Raji (cell line): ENCODE data around the gene GOLT1A.

Source experiments
- POLR2A ChIP-seq: IDR thresholded peaks from 2 replicates; pipeline ENCODE4 v1.6.1; 2011; ENCODE audit warnings: low read depth, low read length, control low read depth; ENCODE audit not compliant: insufficient read depth

GOLT1A gene

GRCh38 chr1:204254031-204254661, 40.4 kb upstream of the GOLT1A start:
- TF ChIP-seq POLR2A: no peak

GRCh38 chr1:204251926-204252689, 38.3 kb upstream of the GOLT1A start:
- no peak for TF ChIP-seq POLR2A

- no peak for TF ChIP-seq POLR2A
These were observed 37.5 kb upstream of the GOLT1A start for GRCh38 chr1:204251286-204251685.

GRCh38 chr1:204250428-204251030, 36.7 kb upstream of the GOLT1A start:
- no peak for TF ChIP-seq POLR2A

DNA sequence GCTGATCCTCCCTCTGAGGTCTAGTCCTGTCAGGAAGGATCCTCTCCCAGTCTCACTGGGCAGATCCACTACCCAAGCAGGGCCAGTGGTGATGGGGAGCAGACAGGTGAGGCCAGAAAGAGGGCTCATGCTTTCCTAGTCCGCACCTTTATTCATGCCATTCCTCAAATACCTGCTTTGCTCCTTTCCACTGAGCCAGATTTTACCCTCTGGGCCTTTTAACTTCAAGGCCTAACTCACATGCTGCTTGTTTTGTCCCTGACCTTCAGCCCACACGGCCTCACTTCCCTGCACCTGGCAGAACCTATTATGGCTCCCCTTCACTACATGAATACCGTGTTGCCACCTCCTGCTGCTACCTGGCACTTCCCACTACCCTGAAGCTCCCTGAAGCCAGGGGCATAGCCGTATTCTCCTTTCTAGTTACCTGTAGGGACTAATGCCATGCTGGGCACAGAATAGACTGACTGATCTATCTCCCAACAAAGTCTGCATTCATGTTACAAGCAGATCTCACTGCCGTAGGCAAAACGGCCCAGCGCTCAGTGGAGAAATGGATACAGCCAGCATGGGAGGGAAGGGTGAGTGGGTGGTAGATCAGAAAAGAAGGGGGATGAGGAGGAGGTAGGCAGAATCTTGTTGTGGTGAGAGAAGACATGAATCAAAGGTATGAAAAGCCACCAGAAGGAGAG, 36.1 kb upstream of the GOLT1A start:
- TF ChIP-seq POLR2A: no peak

DNA sequence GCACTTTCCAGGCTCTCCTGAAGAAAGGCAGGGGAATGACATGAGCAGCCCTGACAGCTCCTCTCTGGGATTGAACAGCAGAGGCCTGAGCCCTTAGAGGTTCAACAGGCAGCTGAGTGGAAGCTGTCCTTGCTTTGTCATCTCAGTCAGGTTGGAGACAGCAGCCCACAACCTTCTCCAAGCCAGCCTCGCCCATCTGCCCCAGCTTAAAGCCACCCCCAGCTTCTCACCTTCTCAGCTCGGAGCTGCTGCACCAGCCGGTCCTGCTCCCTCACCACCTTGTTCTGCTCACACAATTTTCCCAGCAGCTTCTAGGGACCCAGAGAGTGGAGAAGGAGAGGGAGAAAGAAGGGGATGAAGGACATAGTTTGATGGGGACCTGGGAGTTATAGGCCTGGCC, 35.2 kb upstream of the GOLT1A start:
- TF ChIP-seq POLR2A: no peak

DNA sequence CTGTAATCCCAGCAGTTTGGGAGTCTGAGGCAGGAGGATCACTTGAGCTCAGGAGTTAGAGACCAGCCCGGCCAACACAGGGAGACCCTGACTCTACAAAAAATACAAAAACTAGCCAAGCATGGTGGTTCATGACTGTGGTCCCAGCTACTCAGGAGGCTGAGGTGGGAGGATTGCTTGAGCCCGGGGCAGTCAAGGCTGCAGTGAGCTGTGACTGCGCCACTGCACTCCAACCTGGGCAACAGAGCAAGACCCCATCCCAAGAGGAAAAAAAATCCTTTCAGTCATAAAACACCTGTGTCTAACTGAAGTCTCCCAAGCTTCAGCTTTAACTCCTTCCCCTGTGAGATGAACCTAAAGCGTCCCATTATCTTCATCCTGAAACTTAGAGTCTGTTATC, 33.1 kb upstream of the GOLT1A start:
- no peak for TF ChIP-seq POLR2A

- TF ChIP-seq POLR2A: no peak
These were observed 29.1 kb upstream of the GOLT1A start for GRCh38 chr1:204242920-204243319.

DNA sequence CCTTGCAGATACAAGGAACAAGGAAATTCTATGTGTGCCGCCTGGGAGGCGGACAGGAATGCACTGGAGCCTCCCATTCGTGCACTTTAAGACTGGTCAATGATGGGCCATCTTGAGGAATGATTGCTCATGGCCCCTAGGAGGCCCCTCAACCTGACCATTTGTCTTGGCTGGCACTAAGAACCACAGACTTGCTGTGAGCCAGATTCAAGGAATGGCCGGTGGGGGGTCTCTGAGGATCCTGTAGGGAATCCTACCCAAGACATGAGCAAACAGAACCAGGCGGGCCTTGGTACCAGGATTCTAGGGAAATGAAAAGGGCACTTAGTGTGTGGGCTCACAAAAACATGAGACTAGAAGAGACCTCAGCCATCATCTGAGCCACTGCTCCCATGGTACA, 28.1 kb upstream of the GOLT1A start:
- no peak for TF ChIP-seq POLR2A

DNA sequence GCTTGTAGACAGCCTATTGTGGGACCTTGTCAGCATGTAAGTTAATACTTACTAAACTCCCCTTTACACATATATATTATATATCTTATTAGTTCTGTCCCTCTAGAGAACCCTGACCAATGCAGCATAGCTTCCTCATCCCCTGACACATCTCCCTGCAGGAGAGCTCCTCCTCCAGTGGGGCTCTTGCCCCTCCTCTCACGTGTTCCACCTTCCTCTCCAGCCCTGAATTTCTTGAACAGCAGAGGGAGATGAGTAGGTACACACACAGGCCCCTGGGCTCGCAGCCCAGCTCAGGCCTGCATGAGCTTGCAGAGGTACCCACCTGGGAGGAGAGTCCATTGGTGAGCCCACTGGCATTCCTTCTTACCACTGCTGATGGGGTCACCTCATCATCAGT, 27.3 kb upstream of the GOLT1A start:
- no peak for TF ChIP-seq POLR2A

DNA sequence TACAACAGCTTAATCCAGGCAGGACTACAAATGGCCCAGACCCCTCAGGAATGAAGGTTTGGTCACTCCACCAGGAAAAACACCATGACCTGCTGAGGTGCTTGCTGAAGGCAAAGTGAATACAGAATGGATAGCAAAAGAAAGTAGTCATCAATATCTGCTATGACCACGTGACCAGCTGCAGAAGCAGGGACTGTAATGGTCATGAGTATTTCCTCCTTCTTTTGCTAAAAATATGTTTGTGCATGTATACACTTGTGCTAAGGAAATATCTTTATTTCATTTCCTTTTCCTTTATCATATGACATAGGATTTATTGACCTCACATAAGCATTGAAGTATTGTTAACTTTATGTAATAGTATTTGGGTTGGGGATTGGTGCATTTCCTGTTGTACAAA, 26.4 kb upstream of the GOLT1A start:
- TF ChIP-seq POLR2A: no peak

GRCh38 chr1:204232526-204232925, 18.7 kb upstream of the GOLT1A start:
- TF ChIP-seq POLR2A: no peak

- no peak for TF ChIP-seq POLR2A
These were observed 16.4 kb upstream of the GOLT1A start for GRCh38 chr1:204230211-204230610.

DNA sequence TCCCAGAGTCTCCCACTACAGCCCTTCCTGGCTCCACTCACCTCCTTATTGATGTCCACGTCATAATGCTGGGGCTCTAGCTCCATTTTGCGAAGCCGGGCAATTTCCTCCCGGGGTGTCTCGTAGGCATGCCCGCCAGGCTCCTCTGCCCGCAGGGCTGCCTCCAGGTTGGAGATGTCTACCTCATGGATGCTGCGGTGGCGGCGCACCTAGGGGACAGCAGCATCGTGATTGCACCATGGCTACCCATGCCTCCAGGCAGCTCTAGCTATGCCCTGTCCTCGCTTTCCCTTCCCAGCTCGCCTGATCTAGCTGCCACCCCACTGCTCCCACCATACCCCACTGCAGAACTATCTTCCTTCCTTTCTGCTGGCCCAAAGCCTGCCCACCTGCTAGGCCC, 15.1 kb upstream of the GOLT1A start:
- no peak for TF ChIP-seq POLR2A

DNA sequence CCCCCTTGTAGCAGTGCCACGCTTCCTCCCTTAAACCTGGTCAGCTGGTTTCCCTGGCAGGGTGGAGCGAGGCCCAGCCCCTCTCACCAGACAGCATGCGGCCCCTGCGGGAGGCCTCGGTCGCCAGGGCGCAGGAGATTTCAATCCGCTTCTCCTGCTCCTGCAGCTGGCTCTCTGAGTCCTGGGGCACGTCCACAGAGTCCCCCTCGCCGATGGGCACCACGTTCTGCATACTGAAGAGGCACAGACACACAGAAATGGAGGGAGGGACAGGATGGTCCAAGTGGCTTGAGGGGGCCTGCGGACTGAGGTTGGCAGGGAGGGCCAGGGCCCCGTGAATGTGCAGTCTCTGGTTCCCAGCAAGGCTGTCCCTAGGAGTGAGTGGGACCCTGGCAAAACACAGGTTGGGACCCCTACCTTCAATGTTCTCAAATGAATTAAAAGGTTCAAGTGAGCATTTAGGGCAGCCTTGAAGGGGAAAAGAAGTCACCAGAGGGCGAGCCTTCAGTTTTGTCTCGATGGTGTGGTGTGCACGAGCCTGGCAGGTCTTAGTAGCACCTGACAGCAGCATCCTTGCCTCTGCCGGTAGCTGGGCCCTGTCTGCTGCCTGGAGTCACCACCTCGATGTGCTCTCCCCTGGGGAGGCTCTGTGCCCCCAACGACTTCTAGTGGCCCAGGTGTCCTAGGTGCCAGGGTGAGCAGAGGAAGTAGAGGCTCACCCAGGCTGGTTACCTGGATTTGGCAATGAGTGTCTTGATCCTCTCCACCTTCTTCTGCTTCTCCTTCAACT, 14.4 kb upstream of the GOLT1A start:
- no peak for TF ChIP-seq POLR2A

DNA sequence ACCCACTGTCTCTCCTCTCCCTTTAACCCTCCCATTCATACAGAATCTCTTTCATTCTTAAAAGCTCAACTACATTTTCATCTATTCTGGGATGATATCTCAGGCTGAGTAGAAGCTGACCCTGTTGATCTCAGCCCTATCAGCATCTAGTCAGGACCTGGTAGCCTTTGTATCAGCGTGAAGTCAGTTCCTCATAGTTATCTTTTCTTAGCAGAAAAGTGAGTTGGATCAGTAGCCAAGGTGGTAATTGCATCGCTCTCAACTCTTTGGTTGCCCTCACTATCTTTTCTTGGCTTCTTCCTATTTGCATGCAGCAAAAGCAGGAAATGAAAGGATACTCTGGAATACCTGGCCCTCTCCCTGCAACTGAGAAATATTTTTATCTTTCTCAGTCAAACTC, 13.6 kb upstream of the GOLT1A start:
- TF ChIP-seq POLR2A: no peak
